ENCODE data around the gene AZU1.

AZU1 gene

DNA sequence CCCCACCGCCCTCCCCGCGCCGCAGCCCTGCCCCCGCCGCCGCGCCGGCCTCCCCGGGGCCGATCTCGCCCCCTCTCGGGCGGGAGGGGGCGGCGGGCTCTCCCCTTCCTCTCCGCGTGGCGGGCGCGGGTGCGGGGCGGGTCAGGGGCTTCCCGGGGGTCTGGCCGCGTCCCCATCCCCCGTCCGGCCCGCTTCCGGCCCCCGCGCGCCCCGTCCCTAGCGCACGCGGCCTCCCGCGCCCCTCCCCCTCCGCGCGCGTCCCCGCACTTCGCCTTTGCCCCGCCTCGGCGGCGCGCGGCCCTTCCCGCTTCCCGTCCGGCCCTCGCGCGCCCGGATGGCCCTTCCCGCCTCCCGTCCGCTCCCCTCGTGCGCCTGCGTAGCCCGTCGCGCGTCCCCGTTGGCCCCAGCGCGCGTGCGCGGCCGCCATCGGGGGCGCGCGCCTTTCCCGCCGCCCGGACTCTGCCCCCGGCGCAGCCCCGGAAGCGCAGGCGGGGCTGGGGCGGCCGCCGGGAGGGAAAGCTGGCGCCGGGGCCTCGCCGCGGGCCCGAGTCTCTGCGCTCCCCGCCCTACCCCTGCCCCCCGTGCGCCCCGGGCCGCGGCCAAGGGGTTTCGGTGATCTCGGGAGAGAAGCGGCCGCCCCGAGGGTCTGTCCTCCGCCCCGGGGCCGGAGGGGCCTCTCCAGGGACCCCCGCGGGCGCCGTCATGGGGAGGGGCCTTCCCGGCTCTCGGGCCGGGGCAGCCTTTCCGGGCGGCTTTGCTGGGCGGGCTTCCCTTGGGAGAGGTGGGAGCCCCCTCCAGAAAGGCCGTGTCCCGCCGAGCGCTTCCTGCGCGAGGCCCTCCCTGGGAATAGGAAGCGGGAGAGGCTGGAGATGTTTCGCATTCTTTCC, 29.9 kb upstream of the AZU1 start:
- DNase-seq = peak; percentile 93

DNA sequence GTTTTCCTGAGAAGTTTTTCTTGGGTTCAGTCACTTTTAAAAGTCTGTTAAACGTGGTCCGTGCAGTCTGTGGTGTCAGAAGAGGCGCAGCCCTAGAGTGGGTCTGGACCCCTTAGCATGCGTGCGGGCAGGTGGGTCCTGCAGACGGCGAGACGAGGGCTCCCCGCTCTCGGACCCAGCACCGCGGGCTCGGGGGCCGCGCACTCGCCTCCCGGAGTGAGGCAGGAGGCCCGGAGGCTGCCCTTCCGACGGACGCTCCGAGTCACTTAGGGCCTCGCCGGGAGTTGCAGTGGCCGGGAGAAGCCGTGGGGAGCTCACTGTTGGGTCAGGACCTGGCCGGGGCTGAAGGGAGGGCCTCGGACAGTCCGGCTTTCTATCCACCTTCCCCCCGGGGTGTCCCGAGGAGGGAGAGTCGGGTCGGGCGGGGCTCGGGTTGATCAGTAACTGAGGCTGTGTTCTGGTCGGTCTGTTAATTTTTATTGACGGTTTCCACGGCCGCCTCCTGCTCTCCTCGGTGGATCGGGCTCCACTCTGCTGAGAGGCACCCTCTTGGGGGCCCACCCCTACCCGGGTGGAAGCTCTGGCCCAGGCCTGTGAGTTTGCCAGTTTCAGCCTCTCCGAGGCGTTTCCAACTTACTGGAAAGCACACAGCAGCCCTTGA, 29.1 kb upstream of the AZU1 start:
- no peak for DNase-seq

DNA sequence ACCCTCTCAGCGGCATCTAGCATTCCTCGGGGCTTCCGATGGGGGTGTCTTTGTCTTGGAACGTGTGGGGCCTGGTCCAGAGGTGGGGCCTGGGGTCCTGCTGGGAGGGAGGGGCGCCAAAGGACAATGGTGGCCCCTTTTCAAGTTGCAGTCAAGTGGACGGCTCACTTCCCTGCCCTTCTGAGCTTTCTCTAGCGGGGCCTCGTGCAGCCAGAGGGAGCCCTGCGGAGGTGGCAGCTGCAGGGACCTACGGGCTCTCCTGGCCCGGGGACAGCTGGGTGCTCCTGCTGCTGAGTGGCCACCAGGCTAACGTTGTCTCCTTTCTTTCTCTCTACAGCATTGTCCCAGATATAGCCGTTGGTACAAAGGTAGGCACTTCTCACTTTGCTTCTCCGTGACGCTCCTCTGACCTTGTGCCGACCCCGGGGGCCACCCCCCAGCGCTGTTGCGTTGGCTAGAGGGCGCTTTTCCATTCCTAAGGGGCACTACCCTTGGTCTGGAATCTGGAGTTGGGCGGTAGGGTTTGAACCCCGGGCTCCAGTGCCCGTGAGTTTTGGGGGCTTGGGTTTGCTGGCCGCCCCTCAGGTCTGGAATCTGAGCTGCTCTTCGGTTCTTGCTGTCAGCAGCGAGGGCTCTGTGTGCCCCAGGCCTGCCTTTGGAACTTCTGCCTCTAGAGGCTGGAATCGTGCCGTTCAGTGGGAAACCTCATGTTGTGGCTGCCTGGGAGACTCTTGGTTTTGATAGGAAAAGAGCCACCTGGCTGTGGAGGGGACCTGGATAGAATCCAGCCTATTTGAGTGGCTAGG, 28.4 kb upstream of the AZU1 start:
- peak; percentile 13 for DNase-seq

DNA sequence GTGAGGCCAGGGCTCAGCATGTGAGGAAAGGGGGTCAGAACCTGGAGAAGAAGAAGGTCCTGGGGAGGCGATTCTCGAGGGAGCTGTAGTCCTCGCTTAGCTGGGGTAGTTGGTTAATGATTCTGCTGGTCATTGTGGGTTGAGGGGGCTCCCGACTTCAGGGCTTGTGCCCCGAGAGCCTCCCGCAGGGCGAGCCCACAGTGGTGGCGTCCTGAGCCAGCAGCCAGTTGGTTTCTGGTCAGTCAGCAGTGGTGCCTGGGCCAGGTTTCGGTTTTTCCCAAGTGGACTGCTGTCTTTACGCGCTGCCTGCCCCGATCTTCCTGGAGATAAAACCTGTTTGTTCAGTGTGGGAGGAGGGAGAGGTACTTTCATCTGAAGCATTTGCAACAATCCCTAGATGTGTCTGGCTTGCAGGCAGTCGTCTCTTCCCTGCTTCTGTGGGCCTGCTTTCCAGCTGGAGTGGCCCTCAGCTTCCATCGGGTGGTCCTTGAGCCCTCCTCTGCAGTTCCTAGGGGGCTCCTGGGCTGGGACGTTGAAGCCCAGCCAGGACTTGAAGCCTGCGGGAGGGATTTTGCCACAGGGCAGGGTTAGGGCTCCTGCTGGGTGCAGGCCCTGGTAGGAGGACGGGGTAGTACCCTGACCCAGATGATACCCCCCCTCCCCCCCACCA, 27.1 kb upstream of the AZU1 start:
- DNase-seq = no peak

DNA sequence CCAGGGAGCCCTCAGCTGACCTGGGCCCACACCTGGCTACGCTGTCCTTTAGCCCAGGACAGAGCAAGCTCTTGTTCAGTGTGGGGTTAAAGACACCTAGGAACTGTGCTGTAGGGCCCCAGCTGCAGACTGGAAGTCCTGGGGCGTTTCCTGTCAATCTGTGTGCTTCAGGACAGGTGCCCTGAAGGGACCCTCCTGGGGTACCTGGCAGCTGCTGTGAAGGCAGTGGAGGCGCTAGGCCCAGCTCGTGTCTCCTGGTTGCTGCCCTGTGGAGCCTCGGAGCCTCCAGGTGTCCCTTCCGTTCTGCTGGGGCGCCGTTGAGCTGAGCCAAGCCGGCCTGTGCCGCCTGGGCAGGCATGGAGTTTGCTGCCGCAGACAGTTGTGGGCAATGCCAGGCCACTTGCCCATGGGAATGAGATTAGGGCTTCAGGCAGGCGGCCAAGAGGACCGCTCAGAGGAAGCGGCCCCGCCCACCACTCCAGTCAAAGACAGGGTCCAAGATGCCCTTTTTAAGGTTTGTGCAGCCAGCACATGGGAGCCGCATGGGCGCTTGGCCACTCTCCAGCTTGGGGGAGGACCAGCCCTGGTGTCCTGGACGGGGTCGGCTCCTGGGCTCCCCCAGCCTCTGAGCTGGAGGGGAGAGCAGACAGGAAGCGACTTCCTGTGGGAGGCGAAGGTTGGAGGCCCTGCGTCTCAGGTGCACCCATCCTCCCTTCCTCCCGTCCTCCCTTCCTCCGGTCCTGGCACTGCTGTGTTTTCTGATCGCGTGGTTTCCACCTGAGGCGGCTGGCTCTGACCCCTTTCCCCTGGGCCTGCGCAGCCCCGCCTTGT, 26.4 kb upstream of the AZU1 start:
- no peak for DNase-seq

DNA sequence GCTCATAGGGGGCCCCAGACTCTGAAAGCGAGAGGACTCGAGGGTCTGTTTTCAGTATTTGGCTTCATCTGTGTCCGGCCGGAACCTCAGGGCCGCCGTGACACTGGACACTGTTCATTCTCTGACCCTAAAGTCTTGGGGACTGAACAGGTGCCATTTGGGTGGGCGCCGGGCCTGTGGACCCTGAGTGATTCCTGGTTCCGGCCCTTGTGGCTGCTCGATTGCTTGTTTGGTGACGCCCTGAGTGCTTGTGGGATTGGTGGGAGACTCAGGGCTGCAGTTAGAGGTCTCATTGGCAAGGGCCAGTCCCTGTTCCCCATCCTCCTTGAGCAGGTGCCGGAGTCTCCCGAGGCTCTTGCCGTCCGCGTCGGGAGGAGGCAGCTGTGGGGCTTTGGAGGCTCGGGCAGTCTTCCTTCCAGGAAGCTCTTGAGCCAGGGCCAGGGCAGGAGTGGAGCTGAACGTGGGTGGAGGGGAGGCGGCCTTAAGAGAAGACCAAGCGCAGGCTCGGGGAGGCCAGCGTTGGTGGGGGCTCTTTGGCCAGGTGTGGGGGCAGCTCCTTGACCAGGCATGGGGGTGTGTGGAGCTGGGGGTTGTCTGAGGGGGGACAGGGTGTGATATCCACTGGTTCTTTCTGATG, 25.7 kb upstream of the AZU1 start:
- DNase-seq = no peak

DNA sequence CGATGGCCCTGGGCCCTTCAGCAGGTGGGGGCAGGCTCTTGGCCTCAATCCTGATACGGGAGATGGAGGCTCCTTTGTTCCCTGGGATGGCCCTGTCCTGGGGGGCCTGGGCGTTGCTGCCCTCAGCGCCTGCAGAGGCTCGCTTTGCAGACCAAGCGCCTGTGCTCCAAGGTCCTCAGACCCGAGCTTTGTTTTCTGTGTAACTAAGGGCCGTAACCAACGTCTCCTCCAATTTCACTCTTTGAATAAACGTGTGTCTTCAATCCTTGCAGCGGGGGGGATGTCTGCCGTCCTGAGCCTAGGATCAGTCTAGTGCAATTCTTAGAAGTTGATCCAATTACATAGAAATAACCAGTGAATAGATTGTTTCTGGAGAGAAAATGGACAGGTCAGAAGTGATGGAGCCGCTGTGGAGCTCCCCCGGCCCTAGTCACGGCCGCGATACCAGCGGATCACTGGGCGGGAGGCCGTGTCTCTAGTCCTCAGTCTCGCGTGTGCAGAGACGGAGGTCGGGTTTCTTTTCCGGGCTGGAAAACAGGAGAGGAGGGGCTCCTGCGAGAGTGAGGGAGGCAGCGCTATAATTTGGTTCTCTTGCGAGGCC, 25.0 kb upstream of the AZU1 start:
- DNase-seq = no peak

DNA sequence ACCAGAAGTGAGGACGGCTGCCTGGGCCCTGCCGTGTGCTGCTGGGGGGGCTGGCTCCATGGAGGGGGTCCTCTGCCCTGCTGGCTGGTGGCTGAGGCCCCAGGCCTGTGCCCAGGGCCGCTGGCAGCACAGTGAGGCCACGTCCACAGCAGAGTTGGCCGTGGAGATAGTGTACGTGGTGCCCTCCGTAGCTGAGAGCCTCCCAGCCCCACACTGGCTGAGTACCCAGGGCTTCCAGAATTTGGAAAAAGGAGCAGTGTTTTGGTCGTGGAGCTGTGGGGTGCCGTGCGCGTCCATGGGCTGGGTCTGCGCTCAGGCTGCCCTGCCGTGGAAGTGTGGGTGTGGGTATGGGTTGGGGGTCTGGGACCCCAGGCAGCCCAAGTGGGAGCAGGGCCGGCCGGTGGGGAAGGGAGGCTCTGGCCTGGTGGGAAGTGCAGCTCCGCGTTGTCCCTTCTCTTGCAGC, 24.5 kb upstream of the AZU1 start:
- DNase-seq = no peak

DNA sequence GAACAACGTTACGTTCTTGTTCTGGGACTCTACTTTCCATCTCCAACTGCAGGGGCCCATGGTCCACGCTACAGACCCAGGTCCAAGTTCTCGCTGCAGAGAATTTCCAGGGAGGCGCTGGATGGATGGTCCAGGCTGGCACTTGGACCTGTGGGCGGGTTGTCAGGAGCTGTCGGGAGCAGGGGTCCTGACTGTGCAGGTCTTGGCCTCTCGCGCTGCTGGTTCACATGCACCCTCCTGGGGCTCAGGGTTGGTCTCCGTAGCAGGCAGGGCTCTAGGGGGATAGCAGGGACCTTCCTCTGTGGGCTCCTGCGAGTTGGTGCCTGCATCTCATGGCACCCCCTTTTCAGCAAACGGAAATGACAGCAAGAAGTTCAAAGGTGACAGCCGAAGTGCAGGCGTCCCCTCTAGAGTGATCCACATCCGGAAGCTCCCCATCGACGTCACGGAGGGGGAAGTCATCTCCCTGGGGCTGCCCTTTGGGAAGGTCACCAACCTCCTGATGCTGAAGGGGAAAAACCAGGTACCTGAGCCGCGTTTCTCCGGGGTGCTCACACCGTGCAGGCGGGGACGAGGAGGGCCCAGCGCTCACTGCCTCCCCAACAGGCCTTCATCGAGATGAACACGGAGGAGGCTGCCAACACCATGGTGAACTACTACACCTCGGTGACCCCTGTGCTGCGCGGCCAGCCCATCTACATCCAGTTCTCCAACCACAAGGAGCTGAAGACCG, 23.8 kb upstream of the AZU1 start:
- DNase-seq = no peak

DNA sequence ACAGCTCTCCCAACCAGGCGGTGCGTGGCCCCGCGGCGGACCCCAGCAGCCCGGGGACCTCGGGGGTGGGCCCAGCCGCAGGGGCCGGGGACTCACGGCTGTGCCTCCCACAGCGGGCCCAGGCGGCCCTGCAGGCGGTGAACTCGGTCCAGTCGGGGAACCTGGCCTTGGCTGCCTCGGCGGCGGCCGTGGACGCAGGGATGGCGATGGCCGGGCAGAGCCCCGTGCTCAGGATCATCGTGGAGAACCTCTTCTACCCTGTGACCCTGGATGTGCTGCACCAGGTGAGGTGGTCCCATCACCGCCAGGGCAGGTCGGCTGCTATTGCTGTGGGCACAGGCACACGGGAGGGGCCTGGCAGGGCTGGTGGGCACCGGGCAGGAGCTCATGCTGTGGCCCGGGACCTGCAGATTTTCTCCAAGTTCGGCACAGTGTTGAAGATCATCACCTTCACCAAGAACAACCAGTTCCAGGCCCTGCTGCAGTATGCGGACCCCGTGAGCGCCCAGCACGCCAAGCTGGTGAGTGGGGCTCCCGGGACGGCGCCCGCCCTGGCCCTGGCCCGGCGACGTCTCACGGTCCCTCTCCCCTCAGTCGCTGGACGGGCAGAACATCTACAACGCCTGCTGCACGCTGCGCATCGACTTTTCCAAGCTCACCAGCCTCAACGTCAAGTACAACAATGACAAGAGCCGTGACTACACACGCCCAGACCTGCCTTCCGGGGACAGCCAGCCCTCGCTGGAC, 23.0 kb upstream of the AZU1 start:
- DNase-seq = no peak

DNA sequence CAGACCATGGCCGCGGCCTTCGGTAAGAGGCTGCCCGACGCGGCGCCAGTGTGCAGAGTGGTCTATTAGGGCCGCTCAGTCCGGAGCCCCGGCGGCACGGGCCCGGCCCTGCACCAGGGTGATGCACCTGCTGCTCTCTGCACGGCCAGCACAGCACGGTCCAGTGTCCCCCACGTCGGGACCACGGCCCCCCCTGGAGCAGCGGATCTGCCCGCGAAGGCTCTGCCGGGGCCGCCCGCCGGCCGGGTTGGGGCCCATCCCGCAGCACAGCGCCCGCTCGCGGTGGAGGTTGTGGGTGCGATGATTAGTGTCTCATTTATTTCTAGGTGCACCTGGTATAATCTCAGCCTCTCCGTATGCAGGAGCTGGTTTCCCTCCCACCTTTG, 22.5 kb upstream of the AZU1 start:
- no peak for DNase-seq

DNA sequence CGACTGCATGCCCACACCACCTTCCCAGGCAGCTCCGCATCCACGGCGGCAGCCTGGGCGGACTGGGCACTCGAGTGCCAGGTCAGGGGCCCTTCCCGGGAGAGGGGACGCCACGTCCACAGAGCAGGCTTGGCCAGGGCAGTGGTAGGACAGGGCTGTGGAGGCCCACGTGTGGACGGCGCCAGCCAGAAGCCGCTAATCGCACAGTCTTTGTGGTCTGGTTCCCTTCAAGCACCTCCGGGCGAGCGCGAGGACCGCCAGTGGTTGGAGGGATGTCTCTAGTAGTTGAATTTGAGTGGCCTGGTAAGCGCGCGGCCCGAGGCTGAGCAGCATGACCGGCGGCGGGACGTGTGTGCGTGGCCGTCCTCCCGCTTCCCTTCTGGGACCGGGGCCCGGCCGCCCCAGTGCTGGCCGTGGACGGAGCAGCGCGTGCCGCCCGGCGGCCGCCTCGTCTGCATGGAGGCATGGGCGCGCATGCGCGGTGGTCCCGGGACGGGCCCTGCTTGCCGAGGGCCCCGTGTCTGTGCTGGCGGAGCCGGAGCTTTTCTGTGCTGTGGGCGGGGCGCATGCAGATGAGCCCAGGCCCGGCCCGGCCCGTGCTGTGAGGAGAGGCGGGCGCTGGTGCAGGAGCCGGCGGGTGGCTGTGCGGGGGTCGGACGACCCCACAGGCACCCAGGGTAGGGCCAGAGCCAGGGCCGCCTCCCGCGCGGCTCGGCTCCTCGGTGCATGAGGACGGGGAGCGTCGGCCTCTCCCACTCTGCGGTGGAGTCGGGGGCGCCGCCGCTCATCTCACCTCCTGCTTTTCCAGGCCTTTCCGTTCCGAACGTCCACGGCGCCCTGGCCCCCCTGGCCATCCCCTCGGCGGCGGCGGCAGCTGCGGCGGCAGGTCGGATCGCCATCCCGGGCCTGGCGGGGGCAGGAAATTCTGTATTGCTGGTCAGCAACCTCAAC, 21.8 kb upstream of the AZU1 start:
- DNase-seq = no peak

DNA sequence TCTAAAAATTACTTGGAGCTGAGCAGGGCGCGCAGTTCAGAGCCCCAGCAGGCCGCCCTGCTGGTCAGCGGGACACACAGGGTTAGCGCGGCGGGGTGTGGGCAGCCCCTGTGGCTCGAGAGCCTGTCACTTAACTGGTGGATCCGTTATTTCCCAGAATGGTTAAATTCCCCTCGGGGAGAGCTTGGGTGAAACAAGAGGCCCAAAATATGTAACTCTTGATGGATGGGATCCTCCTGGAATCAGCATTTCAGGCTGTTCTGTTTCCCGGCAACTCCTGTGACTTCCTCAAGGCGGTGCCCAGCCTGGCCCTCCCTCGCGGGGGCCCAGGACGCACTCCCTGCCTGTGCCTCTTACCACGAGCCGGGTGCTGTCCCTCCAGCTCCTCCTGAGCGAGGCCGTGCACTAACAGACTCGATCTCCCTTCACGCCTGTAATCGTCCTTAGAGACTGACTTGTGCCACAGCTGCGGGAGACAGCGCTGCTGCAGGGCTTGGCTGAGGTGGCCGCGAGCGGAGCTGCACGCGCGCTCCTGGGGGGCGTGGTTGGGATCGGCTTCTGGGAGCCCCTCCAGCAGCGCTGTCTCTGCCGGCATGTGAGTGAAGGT, 20.7 kb upstream of the AZU1 start:
- DNase-seq = no peak

DNA sequence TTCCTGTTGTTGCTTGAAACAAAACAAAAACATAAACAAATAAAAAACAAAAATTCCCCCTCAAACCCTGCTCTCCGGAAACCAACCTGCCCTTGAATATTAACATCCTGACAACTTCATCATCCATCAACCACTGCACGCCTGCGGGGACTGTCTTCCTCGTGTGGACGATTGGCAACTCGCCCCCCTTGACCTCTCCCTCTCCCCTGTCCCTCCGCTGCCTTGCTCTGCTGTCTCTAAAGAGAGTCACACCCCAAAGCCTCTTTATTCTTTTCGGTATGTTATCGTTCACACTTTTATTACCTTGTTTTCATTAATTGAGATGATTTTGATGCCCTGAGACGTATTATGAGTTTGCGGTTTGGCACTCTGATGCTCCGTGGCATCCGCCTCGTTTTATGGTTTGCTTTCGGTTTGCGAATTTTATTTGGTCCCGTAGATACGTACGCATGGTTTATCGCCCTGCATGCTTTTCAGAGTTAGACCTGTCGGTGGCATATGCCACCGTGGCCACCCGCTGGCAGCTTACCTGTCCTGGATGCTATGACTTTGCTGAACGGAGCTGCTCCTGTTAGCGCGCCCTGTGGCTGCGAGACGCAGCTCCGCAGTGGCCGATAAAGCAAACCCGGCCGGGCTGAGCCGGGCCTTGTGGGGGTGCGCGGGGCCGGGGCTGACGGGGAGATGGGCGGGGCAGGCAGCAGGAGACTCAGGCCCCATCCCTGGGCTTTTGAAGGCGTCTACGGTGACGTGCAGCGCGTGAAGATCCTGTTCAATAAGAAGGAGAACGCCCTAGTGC, 19.8 kb upstream of the AZU1 start:
- no peak for DNase-seq

DNA sequence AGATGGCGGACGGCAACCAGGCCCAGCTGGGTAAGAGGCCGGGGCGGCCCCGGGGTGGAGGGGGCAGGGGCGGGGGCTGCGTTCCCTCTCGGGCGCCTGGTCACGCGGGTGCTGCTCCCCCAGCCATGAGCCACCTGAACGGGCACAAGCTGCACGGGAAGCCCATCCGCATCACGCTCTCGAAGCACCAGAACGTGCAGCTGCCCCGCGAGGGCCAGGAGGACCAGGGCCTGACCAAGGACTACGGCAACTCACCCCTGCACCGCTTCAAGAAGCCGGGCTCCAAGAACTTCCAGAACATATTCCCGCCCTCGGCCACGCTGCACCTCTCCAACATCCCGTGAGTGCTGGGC, 19.2 kb upstream of the AZU1 start:
- no peak for DNase-seq

DNA sequence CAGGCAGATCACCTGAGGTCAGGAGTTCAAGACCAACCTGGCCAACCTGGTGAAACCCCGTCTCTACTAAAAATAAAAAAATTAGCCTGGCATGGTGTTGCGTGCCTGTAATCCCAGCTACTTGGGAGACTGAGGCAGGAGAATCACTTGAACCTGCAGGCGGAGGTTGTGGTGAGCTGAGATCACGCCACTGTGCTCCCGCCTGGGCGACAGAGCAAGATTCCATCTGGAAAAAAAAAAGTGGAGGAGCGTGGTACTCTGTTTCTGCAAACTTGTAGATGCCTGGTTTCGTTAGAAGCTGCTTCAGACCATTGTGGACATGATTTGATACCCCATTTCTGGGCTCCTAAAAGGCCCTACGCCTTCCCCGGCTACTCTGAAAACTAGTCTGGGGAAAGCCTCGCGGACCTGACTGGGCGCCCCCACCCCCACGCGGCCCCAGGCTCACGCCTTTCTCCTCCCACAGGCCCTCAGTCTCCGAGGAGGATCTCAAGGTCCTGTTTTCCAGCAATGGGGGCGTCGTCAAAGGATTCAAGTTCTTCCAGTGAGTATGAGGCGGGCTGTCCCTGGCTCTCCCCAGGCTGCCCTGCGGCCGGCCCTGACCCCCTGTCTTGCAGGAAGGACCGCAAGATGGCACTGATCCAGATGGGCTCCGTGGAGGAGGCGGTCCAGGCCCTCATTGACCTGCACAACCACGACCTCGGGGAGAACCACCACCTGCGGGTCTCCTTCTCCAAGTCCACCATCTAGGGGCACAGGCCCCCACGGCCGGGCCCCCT, 17.4 kb upstream of the AZU1 start:
- DNase-seq = no peak
